ENCODE data around the gene PXDN. TPM values are rescaled to one million over a fixed set of nuclear protein-coding genes. Genes with fewer than 3 reads are reported as not detected.

The PXDN gene
- total and polyA plus RNA-seq, 2 of the 4 experiments (the other 2 are of a cell fraction), result 153 to 332 TPM

DNA sequence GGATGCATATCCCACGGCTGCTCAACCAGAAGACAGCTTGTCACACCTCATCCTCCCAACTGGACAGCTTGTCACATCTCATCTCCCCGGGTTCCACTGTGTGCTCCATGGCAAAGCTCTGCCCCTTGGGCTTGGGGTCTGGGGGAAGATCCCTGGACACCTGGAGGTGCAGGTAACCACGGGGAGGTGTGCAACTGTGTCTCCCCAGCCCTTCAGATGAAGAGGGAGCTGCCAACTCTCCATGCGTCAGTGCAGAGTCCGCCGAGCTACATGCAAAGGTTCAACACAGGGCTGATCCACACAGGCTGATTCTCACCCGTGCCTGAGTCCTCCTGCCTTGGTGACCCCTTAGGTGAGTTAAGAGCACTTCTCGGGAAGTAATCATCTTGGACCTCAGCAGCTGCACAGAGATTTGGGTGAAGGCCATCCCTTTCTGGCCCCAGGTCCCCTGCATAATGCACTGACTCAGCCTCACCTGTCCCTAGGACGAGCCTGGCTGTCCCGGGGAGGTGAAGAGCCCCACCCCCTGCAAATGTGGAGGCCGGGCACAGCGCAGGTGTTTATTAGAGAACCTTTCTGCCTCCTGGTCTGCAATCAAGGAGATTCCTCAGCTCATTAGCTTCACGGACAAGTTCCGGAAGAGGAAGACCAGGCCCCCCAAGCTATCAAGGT is 157.9 kb downstream of the PXDN start:
- Histone ChIP-seq H2BK120ac (ENCODE audit: low read depth, low read length) (no peak overlapping the region), H3K14ac (replicated peaks; ENCODE audit: low read depth, low read length) (no peak overlapping the region), H2BK15ac (ENCODE audit: low read depth, low read length) (no peak overlapping the region), H3K56ac (ENCODE audit: extremely low read depth, insufficient read depth, low read length) (no peak overlapping the region), H2AK9ac (replicated peaks; ENCODE audit: low read depth, low read length, poor library complexity) (no peak overlapping the region), H2BK20ac (ENCODE audit: low read depth, low read length) (no peak overlapping the region), H4K91ac (ENCODE audit: insufficient read depth, low read depth, low read length) (no peak overlapping the region), H4K5ac (ENCODE audit: low read depth, low read length) (no peak overlapping the region), H4K20me1 (ENCODE audit: insufficient read depth, low read length) (0 out of 2 replicates have a peak, but pooled peaks cover 2% of the 10 kb centered on the region), H3K4me3 (ENCODE audit: insufficient read depth, low read depth, low read length) (no peak overlapping the region), H3K4me2 (ENCODE audit: low read depth, low read length) (no peak overlapping the region), H3K27ac (ENCODE audit: insufficient read depth, low read length) (no peak overlapping the region), H3K36me3 (ENCODE audit: control insufficient read depth, insufficient read depth, low read length) (no peaks in the 10 kb centered on the region), H3K23ac (ENCODE audit: low read depth, low read length) (no peak overlapping the region), H2AFZ (replicated peaks; ENCODE audit: low read length, poor library complexity) (no peak overlapping the region), H3K4me1 (ENCODE audit: control insufficient read depth, insufficient read depth, low read length) (peaks cover 5% of the 10 kb centered on the region; the same call in 1 of the 2 replicates), H2AK5ac (ENCODE audit: low read depth, low read length) (no peak overlapping the region), H3K27me3 (ENCODE audit: control insufficient read depth, insufficient read depth, low read length) (peaks cover 20% of the 10 kb centered on the region; the same call in 1 of the 2 replicates), H3K18ac (ENCODE audit: low read depth, low read length) (no peak overlapping the region), H4K8ac (ENCODE audit: low read depth in 2 of 2, low read length in 2 of 2) (no peak overlapping the region), H3K9me3 (ENCODE audit: control insufficient read depth, insufficient read depth, low read length) (0 out of 2 replicates have a peak, but pooled peaks cover 2% of the 10 kb centered on the region), H2BK5ac (ENCODE audit: low read depth, low read length, poor library complexity, severe bottlenecking) (no peak overlapping the region), H3K4ac (ENCODE audit: low read depth, low read length) (no peak overlapping the region), H3K9ac (ENCODE audit: low read depth, low read length) (no peak overlapping the region), H3K79me1 (ENCODE audit: low read depth in 1 of 2, low read length in 2 of 2) (no peaks in the 10 kb centered on the region), H3K9me1 (ENCODE audit: insufficient read depth, low read length) (peaks cover 4% of the 10 kb centered on the region; the same call in 1 of the 2 replicates)
- DNase-seq (no peak), ATAC-seq (ENCODE audit: low read depth) (no peak)
- TF ChIP-seq MAFK (IDR thresholded peaks at IDR 0.05; ENCODE audit: low read depth, low read length), result no peak
- TF ChIP-seq SMC3 (IDR thresholded peaks at IDR 0.05; ENCODE audit: low read depth, low read length), result no peak
- no peak for TF ChIP-seq CEBPB (IDR thresholded peaks at IDR 0.05; ENCODE audit: low read depth, low read length)
- no peak for TF ChIP-seq CHD1 (IDR thresholded peaks at IDR 0.05; ENCODE audit: low read depth, low read length)
- no peak for TF ChIP-seq MXI1 (IDR thresholded peaks at IDR 0.05; ENCODE audit: borderline replicate concordance, low read depth, low read length)
- no peak for TF ChIP-seq RCOR1 (IDR thresholded peaks at IDR 0.05; ENCODE audit: insufficient replicate concordance, low read length)
- TF ChIP-seq MAZ (IDR thresholded peaks at IDR 0.05; ENCODE audit: borderline replicate concordance, low read depth, low read length), result no peak
- TF ChIP-seq POLR2A (IDR thresholded peaks at IDR 0.05; ENCODE audit: low read depth, low read length), result no peak
- TF ChIP-seq BHLHE40 (IDR thresholded peaks at IDR 0.05; ENCODE audit: low read depth, low read length), result no peak
- TF ChIP-seq RFX5 (IDR thresholded peaks at IDR 0.05; ENCODE audit: low read depth, low read length), result no peak
- TF ChIP-seq FOS (IDR thresholded peaks at IDR 0.05; ENCODE audit: low read depth, low read length), result no peak
- no peak for TF ChIP-seq USF2 (IDR thresholded peaks at IDR 0.05; ENCODE audit: low read depth, low read length)
- no peak for TF ChIP-seq NFE2L2 (IDR thresholded peaks at IDR 0.05; ENCODE audit: low read depth, low read length)
- TF ChIP-seq, protein P1, sequence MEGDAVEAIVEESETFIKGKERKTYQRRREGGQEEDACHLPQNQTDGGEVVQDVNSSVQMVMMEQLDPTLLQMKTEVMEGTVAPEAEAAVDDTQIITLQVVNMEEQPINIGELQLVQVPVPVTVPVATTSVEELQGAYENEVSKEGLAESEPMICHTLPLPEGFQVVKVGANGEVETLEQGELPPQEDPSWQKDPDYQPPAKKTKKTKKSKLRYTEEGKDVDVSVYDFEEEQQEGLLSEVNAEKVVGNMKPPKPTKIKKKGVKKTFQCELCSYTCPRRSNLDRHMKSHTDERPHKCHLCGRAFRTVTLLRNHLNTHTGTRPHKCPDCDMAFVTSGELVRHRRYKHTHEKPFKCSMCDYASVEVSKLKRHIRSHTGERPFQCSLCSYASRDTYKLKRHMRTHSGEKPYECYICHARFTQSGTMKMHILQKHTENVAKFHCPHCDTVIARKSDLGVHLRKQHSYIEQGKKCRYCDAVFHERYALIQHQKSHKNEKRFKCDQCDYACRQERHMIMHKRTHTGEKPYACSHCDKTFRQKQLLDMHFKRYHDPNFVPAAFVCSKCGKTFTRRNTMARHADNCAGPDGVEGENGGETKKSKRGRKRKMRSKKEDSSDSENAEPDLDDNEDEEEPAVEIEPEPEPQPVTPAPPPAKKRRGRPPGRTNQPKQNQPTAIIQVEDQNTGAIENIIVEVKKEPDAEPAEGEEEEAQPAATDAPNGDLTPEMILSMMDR (conservative IDR thresholded peaks at IDR 0.05; ENCODE audit: low read depth, low read length), result no peak
- no TSS peak for BruUV-seq (replicated peaks)
- WGBS, 2 experiments (ENCODE audit: extremely low coverage in 2 of 2, insufficient read length in 1 of 2), result 87% methylated on average over 6 of the region's 14 CpGs; no CpG with 5 or more reads in 1 of the 2 experiments
- dilution Hi-C loops (cut with HindIII; ENCODE audit: low sequenced_read_pairs, unreplicated experiment) (no loop called here), in situ Hi-C loops (cut with MboI; ENCODE audit: low sequenced_read_pairs) (loop anchor here (25.0 kb wide), 1 partner anchor 176 kb away; no protein-coding TSS in a partner anchor), intact Hi-C loops (cut with micrococcal nuclease) (no loop called here)
- ChIA-PET CTCF (no interaction called here), POLR2A (ENCODE audit: unreplicated experiment) (no interaction called here)
